ENCODE data around the gene KRTAP10-6.
"Not testable (repeated sequence)": the region's sequence is repeated elsewhere in the genome, so short reads cannot be mapped to it uniquely, and the experiment has no call there.

KRTAP10-6 gene

DNA sequence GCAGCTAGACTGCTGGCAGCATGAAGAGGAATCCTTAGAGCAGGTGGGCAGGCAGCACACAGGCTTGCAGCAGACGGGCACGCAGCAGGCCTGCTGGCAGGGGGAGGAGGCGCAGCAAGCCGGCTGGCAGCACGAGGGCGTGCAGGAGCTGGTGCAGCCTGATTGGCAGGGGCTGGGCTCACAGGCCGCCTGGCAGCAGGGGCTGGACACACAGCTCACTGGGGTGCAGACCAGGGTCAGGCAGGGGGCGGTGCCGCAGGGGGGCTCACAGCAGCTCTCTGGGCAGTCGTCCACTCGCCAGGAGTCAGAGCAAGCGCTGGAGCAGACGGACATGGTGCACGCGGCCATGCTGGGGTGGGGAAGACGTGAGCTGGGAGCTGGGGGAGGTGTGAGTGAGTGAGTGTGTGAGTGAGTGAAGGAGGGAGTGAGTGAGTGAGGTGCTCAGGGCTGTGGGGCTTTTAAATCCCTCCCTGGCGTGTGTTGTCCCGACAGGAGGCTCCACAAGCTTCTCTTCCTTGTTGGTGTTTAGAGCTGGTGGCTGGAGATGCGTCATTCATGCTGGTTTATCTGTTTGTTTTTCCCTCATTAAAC is 12.0 kb downstream of the KRTAP10-6 start, which contains the start of gene KRTAP10-5:
Gene KRTAP10-5, minus strand, starts transcription at position 374 of the 591 bp plus-strand sequence. Its CDS starts 26 bp downstream, at position 348.
- H3K27me3 ChIP-seq (ENCODE audit: control insufficient read depth in 1 of 2, insufficient read depth in 2 of 2, low read length in 2 of 2); H3K36me3 ChIP-seq (ENCODE audit: insufficient read depth, low read length); H3K9ac ChIP-seq (ENCODE audit: low read length); H3K9me3 ChIP-seq (ENCODE audit: low read length); H3K4me3 ChIP-seq (ENCODE audit: low read depth in 1 of 2, low read length in 2 of 2); H3K27ac ChIP-seq (ENCODE audit: low read depth, low read length); H3K4me1 ChIP-seq (ENCODE audit: insufficient read depth, low read length): not testable (repeated sequence)

GRCh38 chr21:44579833-44580144 is 12.5 kb downstream of the KRTAP10-6 start:
- no peak overlapping the region for H3K9ac ChIP-seq (ENCODE audit: low read length)
- H3K4me1 ChIP-seq (ENCODE audit: insufficient read depth, low read length) = no peaks in the 10 kb centered on the region
- peaks cover 0 to 7% of the 10 kb centered on the region in 2 donors for H3K27me3 ChIP-seq (ENCODE audit: control insufficient read depth in 1 of 2, insufficient read depth in 2 of 2, low read length in 2 of 2)
- peaks cover 7% of the 10 kb centered on the region for H3K9me3 ChIP-seq (ENCODE audit: low read length)
- no peak overlapping the region for H3K27ac ChIP-seq (ENCODE audit: low read depth, low read length)
- no peak overlapping the region for H3K4me3 ChIP-seq (ENCODE audit: low read depth in 1 of 2, low read length in 2 of 2)
- no peaks in the 10 kb centered on the region for H3K36me3 ChIP-seq (ENCODE audit: insufficient read depth, low read length)

DNA sequence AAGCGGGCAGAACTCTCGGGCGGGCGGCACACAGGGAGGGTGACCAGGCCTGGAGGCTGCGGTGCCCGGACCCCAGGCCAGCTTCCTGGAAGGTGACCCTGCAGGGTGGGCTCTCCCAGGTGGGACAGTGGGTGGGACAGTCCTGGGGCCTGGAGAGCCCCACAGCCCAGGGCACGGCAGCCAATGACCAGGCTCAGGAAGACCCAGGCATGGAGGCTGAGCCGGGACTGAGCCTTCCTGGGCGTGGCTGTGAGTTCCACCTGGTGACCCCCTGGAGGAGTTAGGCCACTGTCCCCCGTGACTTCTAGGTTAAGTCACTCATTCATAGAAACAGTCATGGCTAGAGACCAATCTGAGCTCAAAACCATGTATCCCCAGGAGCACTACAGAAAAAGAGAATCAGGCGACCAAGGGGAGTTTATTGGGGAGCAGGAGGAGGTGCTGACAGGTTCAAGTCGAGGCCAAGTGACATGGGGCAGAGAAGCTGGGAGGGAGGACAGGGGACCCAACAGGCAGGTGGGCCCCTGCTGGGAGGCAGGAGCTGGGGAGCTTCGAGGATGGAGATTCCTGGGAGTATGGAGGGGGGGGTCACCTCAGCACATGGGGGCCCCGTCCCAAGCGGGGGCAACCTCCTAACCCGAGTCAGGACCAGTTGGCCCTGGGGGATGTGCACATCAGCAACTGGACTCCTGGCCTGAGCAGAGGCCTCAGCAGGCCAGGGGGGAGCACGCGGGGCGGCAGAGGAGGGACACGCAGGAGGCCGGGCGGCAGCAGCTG is 13.1 kb downstream of the KRTAP10-6 start:
- Histone ChIP-seq H3K4me3 (ENCODE audit: low read depth in 1 of 2, low read length in 2 of 2) (no peak overlapping the region), H3K36me3 (ENCODE audit: insufficient read depth, low read length) (no peaks in the 10 kb centered on the region), H3K9me3 (ENCODE audit: low read length) (peaks cover 7% of the 10 kb centered on the region), H3K27ac (ENCODE audit: low read depth, low read length) (no peak overlapping the region), H3K4me1 (ENCODE audit: insufficient read depth, low read length) (no peaks in the 10 kb centered on the region), H3K27me3 (ENCODE audit: control insufficient read depth in 1 of 2, insufficient read depth in 2 of 2, low read length in 2 of 2) (peaks cover 0 to 7% of the 10 kb centered on the region in 2 donors), H3K9ac (ENCODE audit: low read length) (no peak overlapping the region)

DNA sequence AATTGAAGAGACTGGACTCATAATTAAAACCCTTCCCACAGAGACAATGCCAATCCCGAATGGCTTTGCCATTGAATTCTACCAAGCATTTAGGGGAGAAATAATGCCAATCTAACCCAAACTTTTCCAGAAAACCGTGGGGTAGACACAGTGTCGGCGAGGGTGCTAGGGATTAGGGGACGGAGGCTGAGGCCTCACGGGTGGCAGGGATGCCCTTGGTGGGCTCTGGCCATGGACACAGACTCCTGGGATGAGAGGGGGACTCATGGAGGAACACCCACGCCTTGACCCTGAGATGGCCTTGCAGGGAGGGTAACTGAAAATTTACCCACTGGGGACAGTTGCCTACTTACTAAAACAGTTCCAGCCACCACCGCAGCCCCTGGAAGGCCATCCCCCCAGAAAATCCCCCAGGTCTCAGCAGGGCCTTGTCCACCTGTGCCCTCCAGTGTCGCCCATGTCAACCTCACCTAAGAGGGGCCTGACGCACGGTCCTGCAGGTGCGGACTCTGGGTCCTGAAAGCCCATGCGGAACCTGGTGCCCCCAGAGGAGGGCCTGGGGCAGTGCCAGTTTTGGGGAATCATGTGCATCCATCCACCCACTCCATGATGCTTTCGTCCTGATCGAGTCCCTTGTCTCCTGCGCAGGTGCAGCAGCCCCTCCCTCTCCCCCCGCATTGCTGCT is 13.8 kb downstream of the KRTAP10-6 start:
- H3K27ac ChIP-seq (ENCODE audit: low read depth, low read length) = no peak overlapping the region
- H3K36me3 ChIP-seq (ENCODE audit: insufficient read depth, low read length) = no peaks in the 10 kb centered on the region
- H3K4me1 ChIP-seq (ENCODE audit: insufficient read depth, low read length) = no peaks in the 10 kb centered on the region
- H3K27me3 ChIP-seq (ENCODE audit: control insufficient read depth in 1 of 2, insufficient read depth in 2 of 2, low read length in 2 of 2) = peaks cover 0 to 7% of the 10 kb centered on the region in 2 donors
- H3K9me3 ChIP-seq (ENCODE audit: low read length) = peaks cover 7% of the 10 kb centered on the region
- H3K4me3 ChIP-seq (ENCODE audit: low read depth in 1 of 2, low read length in 2 of 2) = no peak overlapping the region
- H3K9ac ChIP-seq (ENCODE audit: low read length) = no peak overlapping the region

DNA sequence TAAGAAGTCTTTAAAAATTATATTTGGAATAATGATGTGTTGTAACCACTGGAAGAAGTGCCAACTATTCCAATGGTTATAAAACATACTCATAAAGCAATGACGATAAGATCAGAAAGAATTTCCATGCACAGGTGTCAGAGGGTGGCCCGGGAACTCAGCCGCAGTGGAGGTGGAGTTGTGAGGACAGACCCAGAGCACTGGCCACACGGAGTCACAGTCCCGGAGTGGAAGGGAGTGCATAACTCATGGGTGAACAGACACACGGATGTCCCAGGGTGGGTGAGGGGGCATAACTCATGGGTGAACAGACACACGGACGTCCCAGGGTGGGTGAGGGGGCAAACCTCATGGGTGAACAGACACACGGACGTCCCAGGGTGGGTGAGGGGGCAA is 16.3 kb downstream of the KRTAP10-6 start:
- H3K27ac ChIP-seq (ENCODE audit: low read depth, low read length) = no peak overlapping the region
- H3K4me3 ChIP-seq (ENCODE audit: low read depth in 1 of 2, low read length in 2 of 2) = no peak overlapping the region
- H3K9ac ChIP-seq (ENCODE audit: low read length) = no peak overlapping the region
- H3K36me3 ChIP-seq (ENCODE audit: insufficient read depth, low read length) = no peaks in the 10 kb centered on the region
- H3K4me1 ChIP-seq (ENCODE audit: insufficient read depth, low read length) = no peaks in the 10 kb centered on the region
- no peaks in the 10 kb centered on the region for H3K9me3 ChIP-seq (ENCODE audit: low read length)
- peaks cover 0 to 7% of the 10 kb centered on the region in 2 donors for H3K27me3 ChIP-seq (ENCODE audit: control insufficient read depth in 1 of 2, insufficient read depth in 2 of 2, low read length in 2 of 2)

DNA sequence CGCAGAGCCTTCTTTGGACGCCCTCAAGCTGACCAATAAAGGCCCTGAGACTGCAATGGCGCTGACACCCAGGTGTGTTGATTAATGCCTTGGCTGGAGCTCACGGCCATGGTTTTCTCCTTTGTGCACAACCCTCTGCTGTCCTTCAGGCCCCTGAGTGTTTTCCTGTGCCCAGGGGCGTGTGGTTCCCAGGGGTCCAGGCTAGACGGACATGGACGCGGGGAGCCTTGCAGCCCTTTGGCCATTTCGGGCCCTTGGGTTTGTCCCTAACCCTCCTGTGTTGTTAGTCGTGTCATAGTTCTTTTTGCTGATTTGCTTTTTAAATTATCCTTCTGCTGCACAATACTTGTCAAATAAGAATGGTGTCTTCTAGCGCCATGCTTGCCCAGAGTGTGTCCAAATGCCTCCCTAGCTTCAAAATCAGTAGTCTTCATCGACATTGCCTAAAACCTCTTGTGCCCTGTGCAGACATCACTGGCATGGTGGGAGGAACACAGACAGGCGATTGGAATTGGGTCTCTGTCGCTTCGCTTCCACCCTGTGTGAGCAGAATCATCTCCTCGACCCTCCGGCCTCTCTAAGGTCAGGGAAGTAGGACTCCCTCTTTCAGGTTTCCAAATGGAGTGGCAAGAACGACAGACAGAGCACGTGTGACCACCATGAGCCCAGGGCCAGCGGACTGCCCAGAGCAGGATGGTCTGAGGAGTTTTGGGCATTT is 16.8 kb downstream of the KRTAP10-6 start:
- Histone ChIP-seq H3K4me3 (ENCODE audit: low read depth in 1 of 2, low read length in 2 of 2) (no peak overlapping the region), H3K36me3 (ENCODE audit: insufficient read depth, low read length) (no peaks in the 10 kb centered on the region), H3K27me3 (ENCODE audit: control insufficient read depth in 1 of 2, insufficient read depth in 2 of 2, low read length in 2 of 2) (peaks cover 0 to 7% of the 10 kb centered on the region in 2 donors), H3K9ac (ENCODE audit: low read length) (no peak overlapping the region), H3K4me1 (ENCODE audit: insufficient read depth, low read length) (no peaks in the 10 kb centered on the region), H3K9me3 (ENCODE audit: low read length) (no peaks in the 10 kb centered on the region), H3K27ac (ENCODE audit: low read depth, low read length) (no peak overlapping the region)

DNA sequence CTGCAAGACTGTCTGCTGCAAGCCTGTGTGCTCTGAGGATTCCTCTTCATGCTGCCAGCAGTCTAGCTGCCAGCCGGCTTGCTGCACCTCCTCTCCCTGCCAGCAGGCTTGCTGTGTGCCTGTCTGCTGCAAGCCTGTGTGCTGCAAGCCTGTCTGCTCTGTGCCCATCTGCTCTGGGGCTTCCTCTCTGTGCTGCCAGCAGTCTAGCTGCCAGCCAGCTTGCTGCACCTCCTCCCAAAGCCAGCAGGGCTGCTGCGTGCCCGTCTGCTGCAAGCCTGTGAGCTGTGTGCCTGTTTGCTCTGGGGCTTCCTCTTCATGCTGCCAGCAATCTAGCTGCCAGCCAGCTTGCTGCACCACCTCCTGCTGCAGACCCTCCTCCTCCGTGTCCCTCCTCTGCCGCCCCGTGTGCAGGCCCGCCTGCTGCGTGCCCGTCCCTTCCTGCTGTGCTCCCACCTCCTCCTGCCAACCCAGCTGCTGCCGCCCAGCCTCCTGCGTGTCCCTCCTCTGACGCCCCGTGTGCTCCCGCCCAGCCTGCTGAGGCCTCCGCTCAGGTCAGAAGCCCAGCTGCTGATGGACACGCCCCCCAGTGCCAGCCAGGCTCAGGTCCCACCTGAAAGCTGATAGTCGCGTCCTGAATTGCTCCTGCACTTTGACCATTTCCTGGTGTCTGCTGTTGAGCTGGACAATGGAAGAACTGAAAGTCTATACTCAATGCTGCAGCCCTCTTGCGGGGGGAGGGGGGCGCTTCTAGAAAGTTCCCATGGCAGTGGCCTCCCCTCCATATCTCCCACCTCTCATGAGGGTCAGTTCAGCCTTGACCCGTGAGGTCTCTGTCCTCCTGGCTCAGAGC is 17.6 kb downstream of the KRTAP10-6 start:
- Histone ChIP-seq H3K27ac (ENCODE audit: low read depth, low read length) (no peak overlapping the region), H3K4me3 (ENCODE audit: low read depth in 1 of 2, low read length in 2 of 2) (no peak overlapping the region), H3K9me3 (ENCODE audit: low read length) (no peaks in the 10 kb centered on the region)

DNA sequence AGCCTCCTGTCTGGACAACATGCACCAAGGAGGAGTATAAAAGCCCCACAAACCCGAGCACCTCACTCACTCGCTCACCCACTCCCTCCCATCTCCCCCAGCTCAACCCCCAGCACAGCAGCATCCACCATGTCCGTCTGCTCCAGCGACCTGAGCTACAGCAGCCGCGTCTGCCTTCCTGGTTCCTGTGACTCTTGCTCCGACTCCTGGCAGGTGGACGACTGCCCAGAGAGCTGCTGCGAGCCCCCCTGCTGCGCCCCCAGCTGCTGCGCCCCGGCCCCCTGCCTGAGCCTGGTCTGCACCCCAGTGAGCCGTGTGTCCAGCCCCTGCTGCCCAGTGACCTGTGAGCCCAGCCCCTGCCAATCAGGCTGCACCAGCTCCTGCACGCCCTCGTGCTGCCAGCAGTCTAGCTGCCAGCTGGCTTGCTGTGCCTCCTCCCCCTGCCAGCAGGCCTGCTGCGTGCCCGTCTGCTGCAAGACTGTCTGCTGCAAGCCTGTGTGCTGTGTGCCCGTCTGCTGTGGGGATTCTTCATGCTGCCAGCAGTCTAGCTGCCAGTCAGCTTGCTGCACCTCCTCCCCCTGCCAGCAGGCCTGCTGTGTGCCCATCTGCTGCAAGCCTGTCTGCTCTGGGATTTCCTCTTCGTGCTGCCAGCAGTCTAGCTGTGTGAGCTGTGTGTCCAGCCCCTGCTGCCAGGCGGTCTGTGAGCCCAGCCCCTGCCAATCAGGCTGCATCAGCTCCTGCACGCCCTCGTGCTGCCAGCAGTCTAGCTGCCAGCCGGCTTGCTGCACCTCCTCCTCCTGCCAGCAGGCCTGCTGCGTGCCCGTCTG is 18.5 kb downstream of the KRTAP10-6 start, which contains the start of gene KRTAP10-4:
Gene KRTAP10-4, plus strand, starts transcription at position 100 of the 827 bp plus-strand sequence. Its CDS starts 30 bp downstream, at position 130.
- not testable (repeated sequence) for H3K36me3 ChIP-seq (ENCODE audit: insufficient read depth, low read length); H3K27ac ChIP-seq (ENCODE audit: low read depth, low read length); H3K4me3 ChIP-seq (ENCODE audit: low read depth in 1 of 2, low read length in 2 of 2); H3K9ac ChIP-seq (ENCODE audit: low read length); H3K27me3 ChIP-seq (ENCODE audit: control insufficient read depth in 1 of 2, insufficient read depth in 2 of 2, low read length in 2 of 2); H3K9me3 ChIP-seq (ENCODE audit: low read length); H3K4me1 ChIP-seq (ENCODE audit: insufficient read depth, low read length)

More for the DNA sequence above, 17.6 kb downstream of the KRTAP10-6 start:
- Histone ChIP-seq H3K9ac (ENCODE audit: low read length) (no peak overlapping the region), H3K4me1 (ENCODE audit: insufficient read depth, low read length) (no peaks in the 10 kb centered on the region), H3K27me3 (ENCODE audit: control insufficient read depth in 1 of 2, insufficient read depth in 2 of 2, low read length in 2 of 2) (peaks cover 0 to 7% of the 10 kb centered on the region in 2 donors), H3K36me3 (ENCODE audit: insufficient read depth, low read length) (no peaks in the 10 kb centered on the region)

GRCh38 chr21:44572959-44573583 is 19.2 kb downstream of the KRTAP10-6 start:
- no peaks in the 10 kb centered on the region for H3K36me3 ChIP-seq (ENCODE audit: insufficient read depth, low read length)
- no peaks in the 10 kb centered on the region for H3K4me1 ChIP-seq (ENCODE audit: insufficient read depth, low read length)
- H3K9ac ChIP-seq (ENCODE audit: low read length) = no peak overlapping the region
- no peak overlapping the region for H3K27ac ChIP-seq (ENCODE audit: low read depth, low read length)
- H3K27me3 ChIP-seq (ENCODE audit: control insufficient read depth in 1 of 2, insufficient read depth in 2 of 2, low read length in 2 of 2) = no peaks in the 10 kb centered on the region
- H3K4me3 ChIP-seq (ENCODE audit: low read depth in 1 of 2, low read length in 2 of 2) = no peak overlapping the region
- H3K9me3 ChIP-seq (ENCODE audit: low read length) = no peaks in the 10 kb centered on the region

Measured in muscle layer of colon (tissue), 2 donors.